Panc1 (cell line): ENCODE data around the gene CCN2. TPM values are rescaled to one million over a fixed set of nuclear protein-coding genes. Genes with fewer than 3 reads are reported as not detected.

Experiments used
- ATAC-seq: fragments of 200-7000 bp; cut with Tn5 transposase; 2 replicates; pipeline ENCODE4 v1.9.1; 2020; ENCODE audit warnings: mild to moderate bottlenecking, moderate library complexity
- BruUV-seq: library from RNA; stranded (reverse); fragments of 400-500 nt; replicated peaks from 2 replicates; lab custom pipeline; 2021; lab: Mats Ljungman, UMichigan
- CTCF ChIA-PET: fragments of 300-600 bp; sonication (Branson Sonifier 250); formaldehyde crosslinking; loops from one replicate; lab custom pipeline; 2022; ENCODE audit warnings: antibody characterized with exemption; lab: Charles Lee
- POLR2A ChIA-PET: fragments of 300-600 bp; sonication (Branson Sonifier 250); formaldehyde crosslinking; loops from one replicate; lab custom pipeline; 2022; ENCODE audit warnings: antibody characterized with exemption; lab: Charles Lee
- DNase-seq: peaks from one replicate; pipeline ENCODE4 v3.0.0-alpha.2; 2010; ENCODE audit warnings: low read depth, low spot score
- H3K27ac ChIP-seq: 2 replicates; pipeline ENCODE4 v1.5.1; 2011; ENCODE audit warnings: mild to moderate bottlenecking, low read length, inconsistent platforms
- H3K27me3 ChIP-seq: fragments of 200-500 bp; sonication (Bioruptor generic); 2 replicates; pipeline ENCODE4 v1.6.0; 2014; ENCODE audit warnings: low read length, inconsistent platforms; ENCODE audit not compliant: control insufficient read depth, insufficient read depth
- H3K36me3 ChIP-seq: fragments of 200-500 bp; sonication (Bioruptor generic); 2 replicates; pipeline ENCODE4 v1.5.1; 2014; ENCODE audit warnings: inconsistent platforms, mild to moderate bottlenecking, low read length, moderate library complexity; ENCODE audit not compliant: control insufficient read depth, insufficient read depth
- H3K4me1 ChIP-seq: 2 replicates; pipeline ENCODE4 v1.5.1; 2011; ENCODE audit warnings: inconsistent platforms, mild to moderate bottlenecking, low read length, moderate library complexity; ENCODE audit not compliant: control insufficient read depth, insufficient read depth
- H3K4me3 ChIP-seq, 2 experiments: 2 replicates each; pipeline ENCODE4 v1.5.1; 2011 to 2012; ENCODE audit warnings: low read depth in 2 of 2, low read length in 2 of 2, mild to moderate bottlenecking in 2 of 2, inconsistent platforms in 1 of 2, moderate library complexity in 1 of 2
- H3K9me3 ChIP-seq: fragments of 200-500 bp; sonication (Bioruptor generic); 2 replicates; pipeline ENCODE4 v1.5.1; 2014; ENCODE audit warnings: low read depth, mild to moderate bottlenecking, inconsistent platforms, low read length, moderate library complexity; ENCODE audit not compliant: control insufficient read depth, insufficient read depth
- CTCF ChIP-seq: fragments of 450-650 bp; IDR thresholded peaks from 2 replicates; pipeline ENCODE4 v1.5.1; 2017; ENCODE audit warnings: mild to moderate bottlenecking
- POLR2AphosphoS5 ChIP-seq: IDR thresholded peaks from 2 replicates; pipeline ENCODE4 v1.6.1; 2012; ENCODE audit warnings: mild to moderate bottlenecking, low read depth, low read length, moderate library complexity
- REST ChIP-seq, 2 experiments: IDR thresholded peaks; 2 replicates each; pipeline ENCODE4 v1.6.1; 2011 to 2012; ENCODE audit warnings: low read depth in 2 of 2, control low read depth in 1 of 2, low read length in 1 of 2, mild to moderate bottlenecking in 1 of 2, moderate library complexity in 1 of 2; ENCODE audit not compliant: insufficient read depth in 1 of 2
- SIN3A ChIP-seq: IDR thresholded peaks from 2 replicates; pipeline ENCODE4 v1.6.1; 2012; ENCODE audit warnings: low read depth, mild to moderate bottlenecking, low read length, moderate library complexity, borderline replicate concordance; ENCODE audit not compliant: insufficient read depth
- TCF7L2 ChIP-seq: IDR thresholded peaks from 2 replicates; pipeline ENCODE4 v1.6.1; 2011; ENCODE audit warnings: mild to moderate bottlenecking, low read depth, low read length, inconsistent platforms
- in situ Hi-C: cut with HindIII; loops from 2 replicates; pipeline ENCODE4 v1.10.0; 2016; ENCODE audit warnings: low sequenced_read_pairs, low pct_unique_long_range_greater_than_20kb
- intact Hi-C: fragments of 100-400 bp; cut with micrococcal nuclease; formaldehyde crosslinking; loops from one replicate; pipeline ENCODE4 v1.10.0; 2022; ENCODE audit not compliant: unreplicated experiment
- total RNA-seq: library from RNA; stranded (reverse); gene quantifications from one replicate; pipeline ENCODE4 v1.2.1, GENCODE V29; 2021; ENCODE audit not compliant: unreplicated experiment

CCN2 gene
- total RNA-seq, 1 experiment from 2014 or later = 155 TPM

GRCh38 chr6:131914967-131915751 lies 36.0 kb downstream of the CCN2 start:
- H3K9me3 ChIP-seq = no peaks in the 10 kb centered on the region
- POLR2A ChIA-PET = interaction anchor here (0.5 to 0.6 kb wide), 2 partner anchors 36 to 71 kb away, joined by 7 to 12 read pairs; no protein-coding TSS in a partner anchor
- ATAC-seq (peak; percentile 92), DNase-seq (peak; percentile 53)
- CTCF ChIA-PET = interaction anchor here (1.1 kb wide), 1 partner anchor 365 kb away, joined by 3 read pairs; no protein-coding TSS in a partner anchor
- H3K36me3 ChIP-seq = no peaks in the 10 kb centered on the region
- H3K27me3 ChIP-seq = peaks cover 11% of the 10 kb centered on the region; the same call in 1 of the 2 replicates
- no TSS peak for BruUV-seq
- intact Hi-C loops = loop anchor here (5.0 to 10.0 kb wide), 2 partner anchors 130 to 567 kb away; no protein-coding TSS in a partner anchor
- TF ChIP-seq SIN3A (no peak), REST (IDR thresholded peaks at IDR 0.05; ENCODE audit: insufficient read depth in 1 of 2, low read depth in 2 of 2, low read length in 1 of 2) (no peak), CTCF (peak; percentile 87), POLR2AphosphoS5 (no peak)
- in situ Hi-C loops = no loop called here
- no peak overlapping the region for H3K4me3 ChIP-seq
- no peak overlapping the region for H3K27ac ChIP-seq
- H3K4me1 ChIP-seq = no peaks in the 10 kb centered on the region; the same call in 1 of the 2 replicates

- Histone ChIP-seq H3K27ac (no peak overlapping the region), H3K4me1 (no peaks in the 10 kb centered on the region; the same call in 1 of the 2 replicates), H3K27me3 (peaks cover 11% of the 10 kb centered on the region; the same call in 1 of the 2 replicates), H3K4me3 (no peak overlapping the region), H3K9me3 (no peaks in the 10 kb centered on the region), H3K36me3 (no peaks in the 10 kb centered on the region)
- ChIA-PET CTCF (interaction anchor here (1.1 kb wide), 1 partner anchor 366 kb away, joined by 3 read pairs; no protein-coding TSS in a partner anchor), POLR2A (interaction anchor here (0.6 kb wide), 1 partner anchor 70 kb away, joined by 12 read pairs; no protein-coding TSS in a partner anchor)
- in situ Hi-C loops = no loop called here
- TF ChIP-seq SIN3A = no peak
- TF ChIP-seq CTCF = no peak
- no peak for TF ChIP-seq TCF7L2
- intact Hi-C loops = loop anchor here (10.0 kb wide), 1 partner anchor 129 kb away; no protein-coding TSS in a partner anchor
- no TSS peak for BruUV-seq
- ATAC-seq (no peak), DNase-seq (no peak)
Measured at GRCh38 chr6:131914234-131914633, 36.9 kb downstream of the CCN2 start.
